B cell (primary cell): Measurements from ENCODE around the gene RAP1GDS1.

Source experiments
- EZH2 ChIP-seq: IDR thresholded peaks from 2 replicates; pipeline ENCODE4 v1.6.1; 2012; ENCODE audit warnings: borderline replicate concordance, low read depth, mild to moderate bottlenecking, moderate library complexity, low read length; ENCODE audit not compliant: insufficient read depth, poor library complexity, severe bottlenecking
- TF ChIP-seq, protein P1 (sequence below): fragments of 200-600 bp; IDR thresholded peaks from one replicate; pipeline ENCODE4 v1.8.0; 2022; ENCODE audit warnings: antibody characterized with exemption, mild to moderate bottlenecking

DNA sequence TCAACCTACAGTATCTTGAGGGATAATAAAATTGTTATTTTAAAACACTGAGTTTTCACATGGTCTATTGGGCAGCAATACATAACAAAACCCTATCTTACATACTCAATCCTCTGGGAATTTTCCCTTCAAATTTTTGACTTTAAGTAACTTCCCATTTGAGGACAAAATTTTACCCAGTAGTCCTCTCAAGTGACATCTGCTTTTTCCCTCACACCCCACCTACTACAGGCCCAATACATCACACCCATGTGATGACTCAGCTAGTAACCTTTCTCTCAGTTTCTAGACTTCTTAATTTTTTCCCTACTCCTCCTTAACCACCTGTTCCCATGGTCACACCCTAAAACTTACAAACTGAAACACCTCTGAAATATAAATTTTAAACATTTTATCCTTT, 12.2 kb upstream of the RAP1GDS1 start:
- TF ChIP-seq, protein P1, sequence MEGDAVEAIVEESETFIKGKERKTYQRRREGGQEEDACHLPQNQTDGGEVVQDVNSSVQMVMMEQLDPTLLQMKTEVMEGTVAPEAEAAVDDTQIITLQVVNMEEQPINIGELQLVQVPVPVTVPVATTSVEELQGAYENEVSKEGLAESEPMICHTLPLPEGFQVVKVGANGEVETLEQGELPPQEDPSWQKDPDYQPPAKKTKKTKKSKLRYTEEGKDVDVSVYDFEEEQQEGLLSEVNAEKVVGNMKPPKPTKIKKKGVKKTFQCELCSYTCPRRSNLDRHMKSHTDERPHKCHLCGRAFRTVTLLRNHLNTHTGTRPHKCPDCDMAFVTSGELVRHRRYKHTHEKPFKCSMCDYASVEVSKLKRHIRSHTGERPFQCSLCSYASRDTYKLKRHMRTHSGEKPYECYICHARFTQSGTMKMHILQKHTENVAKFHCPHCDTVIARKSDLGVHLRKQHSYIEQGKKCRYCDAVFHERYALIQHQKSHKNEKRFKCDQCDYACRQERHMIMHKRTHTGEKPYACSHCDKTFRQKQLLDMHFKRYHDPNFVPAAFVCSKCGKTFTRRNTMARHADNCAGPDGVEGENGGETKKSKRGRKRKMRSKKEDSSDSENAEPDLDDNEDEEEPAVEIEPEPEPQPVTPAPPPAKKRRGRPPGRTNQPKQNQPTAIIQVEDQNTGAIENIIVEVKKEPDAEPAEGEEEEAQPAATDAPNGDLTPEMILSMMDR, result no peak
- no peak for TF ChIP-seq EZH2
